H9 (cell line): ENCODE results near the gene DIAPH3. TPM values are rescaled to one million over a fixed set of nuclear protein-coding genes. Genes with fewer than 3 reads are reported as not detected.

ENCODE experiments used
- DNase-seq: peaks from one replicate; pipeline ENCODE4 v3.0.0-alpha.2; 2017
- H2AFZ ChIP-seq: one replicate; pipeline ENCODE4 v1.6.1; 2013; ENCODE audit warnings: mild to moderate bottlenecking, low read length, control low read depth, moderate library complexity
- H2AK5ac ChIP-seq: 2 replicates; pipeline ENCODE4 v1.6.1; 2013; ENCODE audit warnings: low read length, control low read depth, mixed read lengths; ENCODE audit not compliant: insufficient read length
- H2BK120ac ChIP-seq: one replicate; pipeline ENCODE4 v1.6.1; 2013; ENCODE audit warnings: low read depth, mild to moderate bottlenecking, low read length, control low read depth, inconsistent platforms; ENCODE audit not compliant: poor library complexity, severe bottlenecking
- H2BK12ac ChIP-seq: 2 replicates; pipeline ENCODE4 v1.6.1; 2013; ENCODE audit warnings: low read length, control low read depth, mixed read lengths, low read depth; ENCODE audit not compliant: insufficient read length
- H2BK15ac ChIP-seq: 2 replicates; pipeline ENCODE4 v1.6.1; 2013; ENCODE audit warnings: low read depth, low read length, control low read depth
- H2BK20ac ChIP-seq: one replicate; pipeline ENCODE4 v1.6.1; 2013; ENCODE audit warnings: low read depth, mild to moderate bottlenecking, low read length, control low read depth, inconsistent platforms; ENCODE audit not compliant: poor library complexity, severe bottlenecking
- H2BK5ac ChIP-seq: 2 replicates; pipeline ENCODE4 v1.6.1; 2013; ENCODE audit warnings: low read length, control low read depth, mixed read lengths; ENCODE audit not compliant: insufficient read length
- H3K14ac ChIP-seq: 2 replicates; pipeline ENCODE4 v1.6.1; 2013; ENCODE audit warnings: low read length, control low read depth; ENCODE audit not compliant: insufficient read depth
- H3K18ac ChIP-seq: 2 replicates; pipeline ENCODE4 v1.6.1; 2013; ENCODE audit warnings: low read depth, mild to moderate bottlenecking, mixed read lengths, low read length, control low read depth; ENCODE audit not compliant: insufficient read length
- H3K23ac ChIP-seq: 2 replicates; pipeline ENCODE4 v1.6.1; 2013; ENCODE audit warnings: low read length, control low read depth, mixed read lengths, low read depth; ENCODE audit not compliant: insufficient read length
- H3K23me2 ChIP-seq: 2 replicates; pipeline ENCODE4 v1.6.1; 2013; ENCODE audit warnings: low read depth, mild to moderate bottlenecking, mixed read lengths, low read length, control low read depth; ENCODE audit not compliant: insufficient read length, poor library complexity, severe bottlenecking
- H3K27ac ChIP-seq: 2 replicates; pipeline ENCODE4 v1.5.1; 2013; ENCODE audit warnings: low read length, control low read depth, mixed read lengths, low read depth; ENCODE audit not compliant: insufficient read length
- H3K27me3 ChIP-seq: 2 replicates; pipeline ENCODE4 v1.6.1; 2013; ENCODE audit warnings: low read length, control low read depth, inconsistent platforms; ENCODE audit not compliant: insufficient read depth
- H3K4ac ChIP-seq: 2 replicates; pipeline ENCODE4 v1.6.1; 2013; ENCODE audit warnings: low read depth, mild to moderate bottlenecking, control low read depth, inconsistent platforms, low read length, moderate library complexity
- H3K4me1 ChIP-seq: 2 replicates; pipeline ENCODE4 v1.6.1; 2013; ENCODE audit warnings: low read length, control low read depth, inconsistent platforms; ENCODE audit not compliant: insufficient read depth
- H3K4me2 ChIP-seq: 2 replicates; pipeline ENCODE4 v1.6.1; 2013; ENCODE audit warnings: low read length, control low read depth, mixed read lengths; ENCODE audit not compliant: insufficient read length, insufficient read depth
- H3K56ac ChIP-seq: 2 replicates; pipeline ENCODE4 v1.6.1; 2013; ENCODE audit warnings: low read depth, mild to moderate bottlenecking, mixed read lengths, low read length, control low read depth; ENCODE audit not compliant: insufficient read length
- H3K79me1 ChIP-seq: 2 replicates; pipeline ENCODE4 v1.6.1; 2013; ENCODE audit warnings: low read depth, mild to moderate bottlenecking, moderate library complexity, low read length, control low read depth, inconsistent platforms; ENCODE audit not compliant: insufficient read depth, poor library complexity, severe bottlenecking
- H3K79me2 ChIP-seq: 2 replicates; pipeline ENCODE4 v1.6.1; 2013; ENCODE audit warnings: low read length, control low read depth, inconsistent platforms; ENCODE audit not compliant: insufficient read depth
- H3K9ac ChIP-seq: 2 replicates; pipeline ENCODE4 v1.6.1; 2013; ENCODE audit warnings: low read length, control low read depth, mixed read lengths; ENCODE audit not compliant: insufficient read length; ENCODE audit errors: extremely low read depth
- H3K9me3 ChIP-seq: one replicate; pipeline ENCODE4 v1.6.1; 2013; ENCODE audit warnings: low read depth, low read length, inconsistent platforms; ENCODE audit not compliant: control insufficient read depth
- H3T11ph ChIP-seq: one replicate; pipeline ENCODE4 v1.6.1; 2013; ENCODE audit warnings: mild to moderate bottlenecking, low read length, control low read depth, inconsistent platforms
- H4K20me1 ChIP-seq: one replicate; pipeline ENCODE4 v1.6.1; 2013; ENCODE audit not compliant: control insufficient read depth, insufficient read length, insufficient read depth
- H4K5ac ChIP-seq: 2 replicates; pipeline ENCODE4 v1.6.1; 2013; ENCODE audit warnings: low read depth, mild to moderate bottlenecking, mixed read lengths, low read length, control low read depth; ENCODE audit not compliant: insufficient read length
- H4K8ac ChIP-seq: replicated peaks from 2 replicates; pipeline ENCODE4 v1.6.1; 2013; ENCODE audit warnings: low read length, control low read depth, mixed read lengths, low read depth; ENCODE audit not compliant: insufficient read length
- H4K91ac ChIP-seq: 2 replicates; pipeline ENCODE4 v1.6.1; 2013; ENCODE audit warnings: low read depth, mild to moderate bottlenecking, moderate library complexity, mixed read lengths, low read length, control low read depth; ENCODE audit not compliant: insufficient read length
- H3K27ac Mint-ChIP-seq, 3 experiments: 2 replicates in 2 of 3; 3 replicates in 1 of 3; pipeline ENCODE4 v1.8.0; 2020 to 2021; ENCODE audit warnings: mixed read lengths in 3 of 3, mild to moderate bottlenecking in 1 of 3, moderate library complexity in 1 of 3
- H3K27me3 Mint-ChIP-seq: 2 replicates; pipeline ENCODE4 v1.8.0; 2021; ENCODE audit warnings: low read depth, mild to moderate bottlenecking, moderate library complexity, mixed read lengths
- H3K36me3 Mint-ChIP-seq, 3 experiments: 2 replicates in 2 of 3; 3 replicates in 1 of 3; pipeline ENCODE4 v1.8.0; 2020 to 2021; ENCODE audit warnings: low read depth in 3 of 3, mixed read lengths in 3 of 3; ENCODE audit not compliant: insufficient read depth in 1 of 3
- H3K4me1 Mint-ChIP-seq, 2 experiments: 2 replicates each; pipeline ENCODE4 v1.8.0; 2020; ENCODE audit warnings: mixed read lengths in 2 of 2
- H3K4me3 Mint-ChIP-seq, 2 experiments: 2 replicates in 1 of 2; 3 replicates in 1 of 2; pipeline ENCODE4 v1.8.0; 2020 to 2021; ENCODE audit warnings: mild to moderate bottlenecking in 2 of 2, mixed read lengths in 2 of 2, moderate library complexity in 1 of 2
- H3K9me3 Mint-ChIP-seq, 2 experiments: 2 replicates in 1 of 2; 3 replicates in 1 of 2; pipeline ENCODE4 v1.8.0; 2020; ENCODE audit warnings: mild to moderate bottlenecking in 2 of 2, mixed read lengths in 2 of 2, moderate library complexity in 1 of 2
- WGBS: extraction: QIAGEN DNeasy Blood & Tissue Kit; methylation state at CpG from one replicate; pipeline ENCODE4 v1.1.7; 2013; ENCODE audit warnings: missing lambda C conversion rate, low lambda C conversion rate, mixed read lengths; ENCODE audit not compliant: insufficient read length; ENCODE audit errors: extremely low coverage; 5-methylcytosine and 5-hydroxymethylcytosine counted together
- total RNA-seq: library from RNA; stranded (reverse); gene quantifications from 2 replicates; pipeline ENCODE4 v1.2.1, GENCODE V29; 2021
- TF ChIP-seq, protein P1 (sequence below): fragments of 200-600 bp; sonication (generic); conservative IDR thresholded peaks from 3 replicates; pipeline ENCODE4 v1.8.0; 2021; ENCODE audit warnings: antibody characterized with exemption, mild to moderate bottlenecking

The DIAPH3 gene
- total RNA-seq, 1 experiment from 2014 or later = 23.1 TPM

DNA sequence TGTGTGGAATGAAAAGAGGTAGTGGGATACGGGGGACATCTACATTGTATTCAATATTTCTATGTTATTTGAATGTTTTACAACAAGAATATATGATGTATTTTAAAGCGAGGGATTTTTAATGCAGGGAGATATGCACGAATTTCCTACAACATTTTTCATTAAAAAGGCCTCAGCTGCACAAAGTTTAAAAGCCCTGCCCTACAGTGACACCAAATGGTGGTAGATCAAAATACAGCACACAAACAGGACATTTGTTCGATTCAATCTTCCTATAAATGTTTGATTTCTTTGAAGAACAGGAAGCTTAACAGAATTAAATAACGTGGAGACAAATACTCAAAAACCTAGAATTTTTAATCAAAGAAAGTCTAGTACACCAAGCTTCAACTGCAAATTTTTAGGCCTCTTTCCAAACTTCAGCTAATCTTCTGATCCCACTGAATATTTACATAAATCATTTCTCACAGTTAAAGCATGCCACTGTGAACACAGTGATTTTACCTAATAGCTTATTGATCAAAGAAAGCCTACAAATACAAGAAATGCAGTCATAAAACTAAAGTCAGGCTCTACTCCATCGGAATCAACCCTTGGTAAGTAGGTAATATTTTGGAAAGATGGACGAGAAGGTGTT, 257.2 kb downstream of the DIAPH3 start:
- Histone ChIP-seq H3K9me3 (no peaks in the 10 kb centered on the region), H3K4me1 (no peaks in the 10 kb centered on the region), H3T11ph (no peak overlapping the region), H3K56ac (no peak overlapping the region), H3K4me2 (no peak overlapping the region), H2BK120ac (no peak overlapping the region), H2AK5ac (no peak overlapping the region), H2BK12ac (no peak overlapping the region), H4K20me1 (no peaks in the 10 kb centered on the region), H3K14ac (no peak overlapping the region), H4K5ac (no peak overlapping the region), H2BK15ac (no peak overlapping the region), H2BK20ac (no peak overlapping the region), H2AFZ (no peak overlapping the region), H3K18ac (no peak overlapping the region), H3K27ac (no peak overlapping the region), H3K4ac (no peak overlapping the region), H3K79me2 (no peaks in the 10 kb centered on the region), H3K9ac (no peak overlapping the region), H2BK5ac (no peak overlapping the region), H3K27me3 (no peaks in the 10 kb centered on the region), H4K91ac (no peak overlapping the region), H3K23ac (no peak overlapping the region), H3K23me2 (no peaks in the 10 kb centered on the region), H3K79me1 (no peaks in the 10 kb centered on the region), H4K8ac (no peak overlapping the region)
- H3K36me3 Mint-ChIP-seq = peaks cover 0 to 4% (median 2%) of the 10 kb centered on the region in 3 experiments; a peak in 1 of 7 replicates
- no CpG with 5 or more reads among the region's 7 CpGs for WGBS
- no peaks in the 10 kb centered on the region for H3K27me3 Mint-ChIP-seq
- peak overlapping the region in 1 of 3 experiments; percentile 75; a peak in 1 of 7 replicates for H3K27ac Mint-ChIP-seq
- no peaks in the 10 kb centered on the region for H3K9me3 Mint-ChIP-seq
- no peak overlapping the region for H3K4me3 Mint-ChIP-seq
- TF ChIP-seq, protein P1, sequence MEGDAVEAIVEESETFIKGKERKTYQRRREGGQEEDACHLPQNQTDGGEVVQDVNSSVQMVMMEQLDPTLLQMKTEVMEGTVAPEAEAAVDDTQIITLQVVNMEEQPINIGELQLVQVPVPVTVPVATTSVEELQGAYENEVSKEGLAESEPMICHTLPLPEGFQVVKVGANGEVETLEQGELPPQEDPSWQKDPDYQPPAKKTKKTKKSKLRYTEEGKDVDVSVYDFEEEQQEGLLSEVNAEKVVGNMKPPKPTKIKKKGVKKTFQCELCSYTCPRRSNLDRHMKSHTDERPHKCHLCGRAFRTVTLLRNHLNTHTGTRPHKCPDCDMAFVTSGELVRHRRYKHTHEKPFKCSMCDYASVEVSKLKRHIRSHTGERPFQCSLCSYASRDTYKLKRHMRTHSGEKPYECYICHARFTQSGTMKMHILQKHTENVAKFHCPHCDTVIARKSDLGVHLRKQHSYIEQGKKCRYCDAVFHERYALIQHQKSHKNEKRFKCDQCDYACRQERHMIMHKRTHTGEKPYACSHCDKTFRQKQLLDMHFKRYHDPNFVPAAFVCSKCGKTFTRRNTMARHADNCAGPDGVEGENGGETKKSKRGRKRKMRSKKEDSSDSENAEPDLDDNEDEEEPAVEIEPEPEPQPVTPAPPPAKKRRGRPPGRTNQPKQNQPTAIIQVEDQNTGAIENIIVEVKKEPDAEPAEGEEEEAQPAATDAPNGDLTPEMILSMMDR = peak; percentile 70
- peaks cover 3% of the 10 kb centered on the region in 2 experiments; a peak in 2 of 4 replicates for H3K4me1 Mint-ChIP-seq
- DNase-seq = no peak
